ENCODE results near the gene RAD51B.

RAD51B gene

DNA sequence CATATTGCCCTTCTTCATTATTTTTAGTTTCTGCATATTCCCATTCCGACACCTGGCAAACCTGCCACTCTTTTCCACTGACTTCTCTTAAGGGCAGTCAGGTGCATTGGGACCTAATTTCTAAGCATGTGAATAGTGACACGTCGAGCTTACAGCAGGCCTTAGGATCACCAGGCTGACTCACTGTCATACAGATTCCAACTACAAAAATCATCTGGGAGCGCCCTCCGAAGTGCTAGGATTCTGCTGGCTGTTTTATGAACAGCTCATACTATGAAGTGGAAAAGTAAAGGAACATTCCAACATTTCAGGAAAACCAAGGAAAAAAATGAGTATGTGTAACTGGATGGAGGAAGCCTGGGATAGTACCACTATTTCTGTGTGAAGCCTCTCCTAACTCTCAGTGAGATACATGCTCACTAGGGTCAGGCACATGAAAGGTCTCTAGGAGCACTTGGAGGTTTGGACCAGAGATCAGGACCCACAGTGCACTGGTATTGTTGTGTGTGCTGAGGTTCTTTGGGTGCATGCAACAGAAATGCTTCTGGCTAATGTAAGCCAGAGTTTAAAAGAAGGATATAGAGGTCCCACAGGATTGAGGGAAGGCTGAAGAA, 715.9 kb downstream of the RAD51B start:
- Mint-ChIP-seq H3K27ac (no peak overlapping the region), H3K4me3 (no peak overlapping the region), H3K9me3 (peaks cover 6% of the 10 kb centered on the region)

DNA sequence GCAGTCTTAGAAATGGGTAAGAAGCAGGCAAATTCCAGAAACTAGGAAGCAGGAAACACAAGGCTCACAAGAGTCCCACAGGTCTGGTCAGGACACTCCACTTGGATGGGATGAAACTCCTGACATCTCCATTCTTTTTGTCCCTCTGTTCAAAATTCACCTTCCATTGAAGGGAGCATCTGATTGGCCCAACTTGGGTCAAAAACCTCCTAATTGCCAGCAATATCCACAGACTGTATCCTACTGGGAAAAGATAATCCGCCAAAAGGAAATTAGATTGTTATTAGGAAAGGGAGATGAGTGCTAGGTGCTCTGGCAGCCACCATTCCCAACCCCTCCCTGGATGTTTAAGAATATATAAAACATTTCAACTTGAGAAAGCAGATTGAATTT, 716.4 kb downstream of the RAD51B start:
- Mint-ChIP-seq H3K27ac (no peak overlapping the region), H3K4me1 (peaks cover 9% of the 10 kb centered on the region), H3K36me3 (peaks cover under 1% of the 10 kb centered on the region), H3K9me3 (peaks cover 3% of the 10 kb centered on the region), H3K27me3 (no peaks in the 10 kb centered on the region), H3K4me3 (no peak overlapping the region)

More for the DNA sequence above, 715.9 kb downstream of the RAD51B start:
- Mint-ChIP-seq H3K27me3 (no peaks in the 10 kb centered on the region), H3K4me1 (peaks cover 9% of the 10 kb centered on the region), H3K36me3 (peaks cover 2% of the 10 kb centered on the region)

DNA sequence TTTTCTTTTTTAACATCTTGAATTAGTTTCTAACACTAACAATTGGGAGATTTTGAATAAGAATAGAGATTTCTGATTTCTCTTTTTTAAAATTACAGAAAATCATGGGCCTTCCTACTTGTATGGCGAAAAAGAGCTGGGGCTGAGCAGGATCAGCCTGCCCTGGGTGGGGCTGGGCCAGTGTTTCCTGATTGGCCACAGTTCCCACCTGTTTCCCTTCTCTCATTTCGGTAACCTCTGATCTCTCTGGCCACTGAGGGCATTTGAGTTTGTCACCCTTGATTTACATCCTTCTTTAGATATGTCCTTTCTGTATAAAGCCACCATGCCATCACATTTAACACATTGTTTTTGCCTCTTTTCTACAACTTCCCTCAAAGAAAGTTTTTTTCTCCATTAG, 719.1 kb downstream of the RAD51B start:
- no peak overlapping the region for H3K4me3 Mint-ChIP-seq
- no peak overlapping the region for H3K27ac Mint-ChIP-seq
- no peaks in the 10 kb centered on the region for H3K9me3 Mint-ChIP-seq
- no peaks in the 10 kb centered on the region for H3K27me3 Mint-ChIP-seq
- H3K4me1 Mint-ChIP-seq = peaks cover 8% of the 10 kb centered on the region
- no peaks in the 10 kb centered on the region for H3K36me3 Mint-ChIP-seq

DNA sequence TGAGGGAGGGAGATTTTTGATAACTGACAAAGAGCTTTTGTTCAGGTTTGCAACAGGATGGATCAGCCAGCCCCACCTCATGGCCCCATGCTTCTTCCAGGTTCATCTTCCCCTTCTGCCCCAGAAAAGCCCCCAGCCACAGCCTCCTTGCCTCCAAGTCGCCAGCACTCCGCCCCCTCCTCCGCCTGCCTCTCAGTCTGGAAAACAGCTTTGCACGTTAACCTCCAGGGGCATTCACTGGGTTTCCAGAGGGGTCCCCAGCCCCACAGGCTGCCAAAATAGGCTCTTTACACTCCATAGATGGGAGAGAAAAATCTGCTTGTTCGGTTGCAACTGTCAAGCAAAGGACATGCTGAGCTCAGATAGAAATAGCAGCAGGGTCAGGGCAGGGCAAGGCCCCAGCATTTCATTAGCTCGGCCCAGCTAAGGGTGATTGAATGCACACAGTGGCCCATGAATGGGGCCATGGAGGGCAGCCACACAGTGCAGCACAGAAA, 719.7 kb downstream of the RAD51B start:
- H3K4me1 Mint-ChIP-seq = peaks cover 2% of the 10 kb centered on the region
- H3K27me3 Mint-ChIP-seq = no peaks in the 10 kb centered on the region
- H3K4me3 Mint-ChIP-seq = no peak overlapping the region
- H3K36me3 Mint-ChIP-seq = no peaks in the 10 kb centered on the region
- no peak overlapping the region for H3K27ac Mint-ChIP-seq
- no peaks in the 10 kb centered on the region for H3K9me3 Mint-ChIP-seq

DNA sequence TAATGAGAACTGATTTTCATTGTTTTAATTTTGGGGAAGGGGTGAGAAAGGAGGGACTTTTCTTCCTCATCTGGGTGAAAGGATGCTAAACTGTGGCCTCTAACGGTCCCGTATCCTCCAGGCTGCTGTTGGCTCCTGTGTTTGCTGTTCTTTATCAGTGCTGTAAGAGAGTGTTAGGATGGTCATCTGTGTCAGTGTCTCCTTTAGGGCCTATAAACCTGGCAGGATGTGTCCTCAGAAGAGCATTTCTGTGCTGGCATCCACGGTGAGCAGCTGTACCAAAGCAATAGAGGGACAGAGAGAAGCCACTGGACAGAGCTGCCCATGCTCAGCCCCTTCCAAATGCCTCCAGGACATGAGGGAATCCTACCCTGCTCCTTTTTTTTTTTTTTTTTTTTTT, 720.2 kb downstream of the RAD51B start:
- H3K4me1 Mint-ChIP-seq = no peaks in the 10 kb centered on the region
- no peak overlapping the region for H3K4me3 Mint-ChIP-seq
- H3K9me3 Mint-ChIP-seq = no peaks in the 10 kb centered on the region
- no peak overlapping the region for H3K27ac Mint-ChIP-seq
- no peaks in the 10 kb centered on the region for H3K27me3 Mint-ChIP-seq
- no peaks in the 10 kb centered on the region for H3K36me3 Mint-ChIP-seq

DNA sequence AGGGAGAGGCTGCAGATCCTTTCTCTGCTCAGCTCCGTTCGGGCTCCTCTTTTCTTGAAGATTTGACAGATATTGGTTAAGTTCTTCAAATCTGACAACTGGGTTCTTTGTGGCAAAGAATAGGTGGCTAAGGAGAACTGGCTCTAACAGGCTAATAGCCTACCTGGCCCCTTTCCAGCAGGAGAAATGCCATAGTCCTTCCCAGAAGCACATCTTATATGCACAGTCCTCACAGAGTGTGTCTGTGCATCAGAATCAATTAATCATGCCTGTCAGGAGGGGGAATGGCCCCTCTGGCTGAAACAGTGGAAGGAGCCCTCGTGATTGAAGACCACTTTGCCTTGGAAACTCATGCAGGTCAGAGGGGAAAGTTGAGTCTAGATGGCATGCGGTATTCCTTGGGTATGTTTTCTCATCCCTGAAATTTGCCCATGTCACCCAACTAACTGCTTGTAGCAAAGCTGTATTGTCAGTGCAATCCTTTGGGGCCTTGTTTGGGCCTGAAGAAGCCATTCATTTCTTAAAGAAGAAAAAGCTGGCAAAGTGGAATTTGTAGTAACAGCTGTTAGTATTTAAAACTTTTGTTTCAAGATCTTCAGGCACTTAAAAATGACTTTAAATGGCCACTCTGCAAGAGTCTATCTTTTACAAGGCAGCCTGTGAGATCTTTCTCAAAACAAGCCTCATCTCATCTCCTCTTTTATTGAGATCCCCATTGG, 721.8 kb downstream of the RAD51B start:
- Mint-ChIP-seq H3K9me3 (no peaks in the 10 kb centered on the region), H3K4me3 (no peak overlapping the region), H3K27me3 (no peaks in the 10 kb centered on the region), H3K36me3 (no peaks in the 10 kb centered on the region), H3K27ac (no peak overlapping the region), H3K4me1 (no peaks in the 10 kb centered on the region)

DNA sequence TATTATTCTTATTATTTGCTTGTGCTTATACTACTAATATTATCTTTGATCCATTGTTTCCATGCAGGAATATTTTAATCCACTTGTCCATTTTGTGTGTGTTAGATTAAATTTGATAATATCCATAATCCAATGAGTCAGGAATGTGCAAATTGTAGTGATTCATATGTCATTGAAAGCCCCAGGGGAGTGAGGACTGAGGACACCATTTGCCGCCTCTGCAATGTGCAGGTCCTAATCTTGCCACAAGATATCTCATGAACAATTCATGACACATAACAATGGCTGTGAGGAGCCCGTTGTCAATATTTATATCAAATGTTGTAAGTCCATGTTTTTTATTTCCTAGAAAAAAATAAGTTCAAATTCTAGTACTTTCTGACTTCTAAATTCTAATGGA, 722.8 kb downstream of the RAD51B start:
- H3K4me1 Mint-ChIP-seq = no peaks in the 10 kb centered on the region
- no peaks in the 10 kb centered on the region for H3K27me3 Mint-ChIP-seq
- H3K36me3 Mint-ChIP-seq = no peaks in the 10 kb centered on the region
- no peak overlapping the region for H3K4me3 Mint-ChIP-seq
- H3K27ac Mint-ChIP-seq = no peak overlapping the region
- H3K9me3 Mint-ChIP-seq = no peaks in the 10 kb centered on the region

DNA sequence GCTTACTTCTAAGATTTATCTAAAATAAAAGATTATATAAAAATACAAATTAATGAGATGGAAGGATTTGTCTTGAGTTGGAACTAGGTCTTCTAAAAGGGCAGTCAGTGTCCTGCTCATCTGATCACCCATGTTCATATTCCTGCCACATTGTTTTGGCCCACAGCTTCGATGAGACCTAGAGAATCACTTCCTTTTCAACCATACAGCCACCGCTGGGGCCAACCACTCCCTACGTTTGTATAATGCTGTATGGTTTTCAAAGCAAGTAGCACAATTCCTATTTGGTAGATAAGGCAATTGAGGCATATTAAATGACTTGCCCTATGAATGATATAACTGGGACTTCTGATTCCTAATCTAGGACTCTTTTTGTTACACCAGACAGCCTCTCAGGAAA, 723.9 kb downstream of the RAD51B start:
- Mint-ChIP-seq H3K9me3 (no peaks in the 10 kb centered on the region), H3K4me1 (no peaks in the 10 kb centered on the region), H3K27ac (no peak overlapping the region), H3K4me3 (no peak overlapping the region), H3K27me3 (no peaks in the 10 kb centered on the region), H3K36me3 (no peaks in the 10 kb centered on the region)

DNA sequence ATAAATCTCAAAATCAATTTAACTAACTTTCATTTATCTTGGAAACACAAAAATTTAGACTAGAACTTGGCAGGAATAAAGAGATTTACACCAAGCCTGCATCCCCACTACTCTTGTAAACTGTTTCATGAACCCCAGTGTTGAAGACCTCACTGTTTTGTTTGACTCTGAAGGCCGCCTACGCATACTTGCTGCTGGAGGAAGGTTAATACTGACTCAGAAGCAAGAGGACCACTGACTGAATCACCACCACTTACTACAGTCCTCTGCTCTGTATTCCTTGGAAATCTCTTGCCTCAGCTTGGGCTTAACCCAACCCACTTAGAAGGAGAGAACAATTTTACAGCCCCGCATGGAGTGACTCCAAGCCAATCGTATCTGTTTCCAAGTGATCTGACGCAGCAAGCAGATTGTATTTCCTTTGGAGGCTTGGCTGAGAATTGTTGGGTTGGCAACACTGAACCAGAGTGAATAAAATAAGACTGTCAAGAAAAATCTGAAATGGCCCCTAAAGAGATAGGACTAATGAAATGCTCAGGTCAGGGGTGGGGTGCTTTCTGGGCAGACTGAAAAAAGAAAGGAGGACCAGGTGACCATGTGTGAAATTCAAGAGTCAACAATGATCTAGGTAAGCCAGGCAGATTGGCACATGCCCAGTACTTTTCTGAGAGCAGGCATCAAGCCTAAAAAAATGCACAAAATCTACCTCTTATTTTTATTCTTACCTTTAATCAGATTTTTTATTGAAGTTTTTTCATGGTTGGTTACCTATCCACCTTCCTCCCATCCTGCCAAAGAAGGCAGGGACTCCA, 724.7 kb downstream of the RAD51B start:
- H3K36me3 Mint-ChIP-seq = no peaks in the 10 kb centered on the region
- H3K4me1 Mint-ChIP-seq = no peaks in the 10 kb centered on the region
- no peaks in the 10 kb centered on the region for H3K9me3 Mint-ChIP-seq
- no peak overlapping the region for H3K4me3 Mint-ChIP-seq
- no peaks in the 10 kb centered on the region for H3K27me3 Mint-ChIP-seq
- H3K27ac Mint-ChIP-seq = no peak overlapping the region

DNA sequence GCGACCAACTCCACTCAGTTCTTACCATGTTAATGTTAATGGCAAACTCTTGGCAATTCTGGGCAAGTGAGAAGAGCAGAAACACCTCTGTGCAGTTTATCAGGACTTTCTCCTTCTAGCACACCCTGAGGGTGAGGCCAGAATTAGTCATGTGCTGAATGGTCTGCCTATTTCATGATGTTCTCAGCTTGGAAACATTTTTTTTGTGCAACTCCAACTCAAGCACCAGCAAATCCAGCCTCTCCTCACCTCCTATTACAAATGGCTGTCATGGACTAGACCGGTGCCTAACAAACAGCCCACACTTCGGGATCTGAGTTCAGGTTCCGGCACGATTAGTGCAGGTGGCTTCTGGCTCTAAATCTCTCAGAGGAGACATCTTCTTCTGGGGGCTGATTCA, 727.3 kb downstream of the RAD51B start:
- H3K27ac Mint-ChIP-seq = no peak overlapping the region

DNA sequence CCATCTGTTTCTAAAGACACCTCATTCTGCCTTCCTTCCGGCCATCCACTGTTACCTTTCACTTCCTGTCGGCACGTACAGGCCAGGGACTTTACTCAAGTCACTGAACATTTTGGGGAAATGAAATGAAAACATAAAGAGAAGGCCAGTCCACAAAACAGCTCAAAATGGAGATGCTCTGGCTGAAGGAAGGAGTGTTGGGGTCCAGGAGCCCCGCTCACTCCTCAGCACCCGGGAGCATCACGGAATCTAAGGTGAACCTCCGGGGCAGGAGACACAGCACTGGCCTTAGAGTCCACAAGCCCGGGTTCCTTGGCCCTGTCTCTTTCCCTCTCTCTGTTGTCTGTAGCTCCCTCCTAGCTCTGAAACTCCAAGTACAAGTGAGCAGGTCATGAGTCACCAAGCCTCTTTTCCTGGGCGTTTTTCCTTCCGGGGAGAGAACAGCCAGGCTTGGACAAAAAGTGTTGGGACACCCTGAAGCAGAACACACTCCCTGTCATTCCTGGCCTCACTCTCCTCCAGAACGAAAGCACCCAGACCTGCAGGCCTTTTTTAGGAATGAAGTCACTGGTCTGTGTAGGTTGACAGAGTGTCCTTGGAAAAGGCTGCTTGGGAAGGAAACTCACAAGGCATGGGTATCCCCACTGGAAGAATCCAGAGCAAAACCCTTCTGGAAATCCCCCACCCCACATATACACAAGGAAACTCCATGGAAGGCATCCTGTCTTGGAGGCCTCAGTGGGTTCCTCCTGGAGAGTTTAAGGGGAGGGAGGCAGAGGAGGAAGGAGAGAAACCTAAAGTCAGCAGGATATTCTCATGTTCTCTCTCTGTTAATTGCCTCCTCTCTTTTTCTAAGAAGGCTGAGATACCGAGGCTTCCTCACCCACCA, 728.0 kb downstream of the RAD51B start:
- H3K27ac Mint-ChIP-seq = no peak overlapping the region
- no peak overlapping the region for H3K4me3 Mint-ChIP-seq
- H3K27me3 Mint-ChIP-seq = no peaks in the 10 kb centered on the region
- H3K36me3 Mint-ChIP-seq = no peaks in the 10 kb centered on the region
- peaks cover 4% of the 10 kb centered on the region for H3K4me1 Mint-ChIP-seq
- H3K9me3 Mint-ChIP-seq = no peaks in the 10 kb centered on the region

More for the DNA sequence above, 727.3 kb downstream of the RAD51B start:
- no peaks in the 10 kb centered on the region for H3K9me3 Mint-ChIP-seq
- H3K27me3 Mint-ChIP-seq = no peaks in the 10 kb centered on the region
- no peaks in the 10 kb centered on the region for H3K4me1 Mint-ChIP-seq
- H3K36me3 Mint-ChIP-seq = no peaks in the 10 kb centered on the region
- no peak overlapping the region for H3K4me3 Mint-ChIP-seq

DNA sequence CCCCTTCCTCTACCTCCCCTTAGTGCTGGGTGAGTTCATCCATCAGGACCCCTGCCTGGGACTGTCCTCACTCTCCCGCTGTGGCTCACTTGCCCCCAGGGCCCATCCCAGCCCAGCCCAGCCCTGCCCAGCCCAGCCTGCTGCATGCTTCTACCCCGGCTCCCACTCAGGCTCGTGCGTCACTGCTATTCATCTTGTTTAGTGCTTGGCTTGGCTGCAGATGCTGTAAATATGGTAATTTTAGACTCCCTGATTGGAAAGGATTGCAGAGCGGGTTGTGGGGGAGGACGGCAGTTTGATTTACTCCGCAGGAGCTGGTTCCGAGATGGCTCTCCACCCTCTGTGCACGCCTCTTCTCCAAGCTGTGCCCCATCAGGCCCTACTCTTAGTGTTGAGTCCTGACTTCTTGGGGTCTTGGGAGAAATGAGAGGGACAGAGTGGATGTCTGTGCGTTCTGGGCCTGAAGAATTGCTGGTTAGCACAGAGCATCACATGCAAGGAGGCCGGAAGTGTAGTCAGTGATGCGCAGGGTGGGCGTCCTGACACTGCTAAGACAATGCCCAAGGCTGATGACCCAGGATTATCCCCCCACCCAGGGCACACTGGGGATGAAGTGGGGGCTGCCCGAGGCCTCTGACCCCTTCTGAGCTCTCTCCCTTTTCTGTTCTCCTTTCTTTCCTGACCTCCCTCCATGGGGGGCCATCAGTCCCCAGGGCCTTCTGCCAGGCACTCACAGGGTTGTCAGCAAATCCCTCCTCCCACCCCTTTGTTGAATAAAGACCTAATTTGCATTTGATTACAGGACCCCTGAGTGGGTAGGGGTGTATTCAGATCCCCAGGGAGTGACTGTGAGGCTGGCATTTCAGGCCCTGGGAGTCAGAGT, 728.9 kb downstream of the RAD51B start:
- Mint-ChIP-seq H3K27ac (no peak overlapping the region), H3K36me3 (no peaks in the 10 kb centered on the region), H3K9me3 (no peaks in the 10 kb centered on the region), H3K27me3 (no peaks in the 10 kb centered on the region), H3K4me1 (peaks cover 13% of the 10 kb centered on the region), H3K4me3 (no peak overlapping the region)

DNA sequence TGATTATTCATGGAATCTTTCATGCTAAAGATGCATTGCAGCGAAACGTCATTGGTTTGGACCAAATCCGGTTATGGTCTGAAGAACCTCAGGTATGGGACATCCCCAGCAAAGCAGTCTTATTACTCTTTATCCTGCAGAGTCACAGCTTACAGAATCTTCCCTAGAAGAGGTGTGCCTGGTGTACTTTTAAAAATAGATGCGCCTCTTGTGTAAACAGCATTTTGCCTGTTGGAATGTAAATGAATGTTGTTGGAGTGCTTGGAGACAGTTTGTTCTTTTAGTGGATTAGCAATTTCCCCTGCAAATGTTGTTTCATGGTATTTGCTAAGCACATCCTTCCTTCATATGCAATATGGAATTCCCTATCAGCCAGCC, 730.7 kb downstream of the RAD51B start:
- H3K27me3 Mint-ChIP-seq = no peaks in the 10 kb centered on the region

DNA sequence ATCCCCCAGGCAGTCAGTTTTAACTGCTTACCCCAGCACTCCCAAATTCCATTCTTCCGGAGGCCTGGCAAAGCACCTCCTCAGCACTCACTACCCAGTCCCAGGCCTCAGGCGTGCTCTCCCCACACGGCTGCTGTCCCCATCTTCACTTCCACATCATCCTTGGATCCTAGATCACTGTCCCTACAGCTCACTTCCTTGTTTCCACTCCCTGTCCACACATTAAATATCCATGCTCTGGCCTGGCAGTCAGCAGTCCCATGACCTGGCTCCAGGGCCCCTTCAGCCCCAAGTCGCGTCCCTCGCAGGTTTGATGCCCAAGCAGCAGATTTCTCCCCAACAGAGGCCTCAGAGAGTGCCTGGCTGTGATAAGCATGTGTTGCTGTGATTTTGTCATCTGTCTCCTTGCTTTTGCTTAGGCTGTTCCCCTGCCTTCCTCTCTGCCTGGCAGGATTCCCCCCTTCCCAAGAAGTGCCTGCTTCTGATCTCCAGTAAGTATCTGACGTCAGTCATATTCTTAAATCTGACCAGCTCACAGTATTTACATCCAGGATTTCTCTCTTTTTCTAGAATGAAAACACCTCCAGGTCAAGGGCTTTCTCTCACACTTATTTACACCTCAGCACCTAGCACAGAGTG, 731.6 kb downstream of the RAD51B start:
- no peak overlapping the region for H3K4me3 Mint-ChIP-seq
- H3K27ac Mint-ChIP-seq = no peak overlapping the region
- peaks cover 27% of the 10 kb centered on the region for H3K4me1 Mint-ChIP-seq
- no peaks in the 10 kb centered on the region for H3K36me3 Mint-ChIP-seq
- H3K9me3 Mint-ChIP-seq = no peaks in the 10 kb centered on the region
- no peaks in the 10 kb centered on the region for H3K27me3 Mint-ChIP-seq

More for the DNA sequence above, 730.7 kb downstream of the RAD51B start:
- H3K27ac Mint-ChIP-seq = no peak overlapping the region
- H3K9me3 Mint-ChIP-seq = no peaks in the 10 kb centered on the region
- peaks cover 27% of the 10 kb centered on the region for H3K4me1 Mint-ChIP-seq
- H3K4me3 Mint-ChIP-seq = no peak overlapping the region
- H3K36me3 Mint-ChIP-seq = no peaks in the 10 kb centered on the region
